ENCODE data around the gene SELENOK. TPM values are rescaled to one million over a fixed set of nuclear protein-coding genes. Genes with fewer than 3 reads are reported as not detected.

The SELENOK gene
- polyA plus RNA-seq, 1 donor from 2014 or later = 136 TPM

DNA sequence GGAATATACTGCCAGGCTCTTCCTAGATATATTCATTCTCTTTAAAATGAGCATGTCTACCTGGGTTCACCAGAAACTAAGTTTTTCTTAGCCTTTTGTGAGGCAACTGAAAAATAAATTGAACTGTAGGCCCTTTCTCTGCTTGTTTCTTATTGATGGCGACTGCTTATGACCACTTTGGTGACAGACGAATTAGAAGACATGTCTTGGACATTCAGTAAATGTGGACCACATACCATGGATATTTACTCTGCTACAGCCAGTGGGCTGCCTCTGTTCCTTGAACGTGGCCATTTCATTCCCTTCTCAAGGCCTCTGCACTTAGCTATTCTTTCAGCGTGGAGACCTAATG, 603 bp upstream of the SELENOK start:
- peaks cover 31% of the 10 kb centered on the region for H3K79me2 ChIP-seq (replicated peaks; ENCODE audit: insufficient read depth, low read length)
- peak overlapping the region; percentile 90 for H3K4me3 ChIP-seq (ENCODE audit: low read length)
- no peaks in the 10 kb centered on the region for H3K36me3 ChIP-seq (ENCODE audit: insufficient read depth, low read length)
- no peaks in the 10 kb centered on the region for H3K9me3 ChIP-seq (ENCODE audit: low read length)
- peak overlapping the region; percentile 92 for H3K27ac ChIP-seq (ENCODE audit: low read length)
- H3K9me2 ChIP-seq (ENCODE audit: insufficient read depth, low read length) = no peaks in the 10 kb centered on the region
- H2AFZ ChIP-seq (ENCODE audit: low read depth, low read length) = peak overlapping the region; percentile 98
- H3K27me3 ChIP-seq (ENCODE audit: insufficient read depth, low read depth, low read length) = peaks cover 3% of the 10 kb centered on the region
- H4K20me1 ChIP-seq (ENCODE audit: insufficient read depth) = no peaks in the 10 kb centered on the region
- H3F3A ChIP-seq (ENCODE audit: insufficient read depth, low read length, poor library complexity, severe bottlenecking) = no peaks in the 10 kb centered on the region
- peak overlapping the region; percentile 62 for H3K4me2 ChIP-seq (ENCODE audit: low read length)
- no peak for TF ChIP-seq POLR2AphosphoS5 (IDR thresholded peaks at IDR 0.05)
- TF ChIP-seq, protein P1, sequence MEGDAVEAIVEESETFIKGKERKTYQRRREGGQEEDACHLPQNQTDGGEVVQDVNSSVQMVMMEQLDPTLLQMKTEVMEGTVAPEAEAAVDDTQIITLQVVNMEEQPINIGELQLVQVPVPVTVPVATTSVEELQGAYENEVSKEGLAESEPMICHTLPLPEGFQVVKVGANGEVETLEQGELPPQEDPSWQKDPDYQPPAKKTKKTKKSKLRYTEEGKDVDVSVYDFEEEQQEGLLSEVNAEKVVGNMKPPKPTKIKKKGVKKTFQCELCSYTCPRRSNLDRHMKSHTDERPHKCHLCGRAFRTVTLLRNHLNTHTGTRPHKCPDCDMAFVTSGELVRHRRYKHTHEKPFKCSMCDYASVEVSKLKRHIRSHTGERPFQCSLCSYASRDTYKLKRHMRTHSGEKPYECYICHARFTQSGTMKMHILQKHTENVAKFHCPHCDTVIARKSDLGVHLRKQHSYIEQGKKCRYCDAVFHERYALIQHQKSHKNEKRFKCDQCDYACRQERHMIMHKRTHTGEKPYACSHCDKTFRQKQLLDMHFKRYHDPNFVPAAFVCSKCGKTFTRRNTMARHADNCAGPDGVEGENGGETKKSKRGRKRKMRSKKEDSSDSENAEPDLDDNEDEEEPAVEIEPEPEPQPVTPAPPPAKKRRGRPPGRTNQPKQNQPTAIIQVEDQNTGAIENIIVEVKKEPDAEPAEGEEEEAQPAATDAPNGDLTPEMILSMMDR (IDR thresholded peaks at IDR 0.05; ENCODE audit: poor library complexity, severe bottlenecking) = no peak
- TF ChIP-seq EP300 (conservative IDR thresholded peaks at IDR 0.05; ENCODE audit: poor library complexity, severe bottlenecking) = no peak
- TF ChIP-seq, protein P2, sequence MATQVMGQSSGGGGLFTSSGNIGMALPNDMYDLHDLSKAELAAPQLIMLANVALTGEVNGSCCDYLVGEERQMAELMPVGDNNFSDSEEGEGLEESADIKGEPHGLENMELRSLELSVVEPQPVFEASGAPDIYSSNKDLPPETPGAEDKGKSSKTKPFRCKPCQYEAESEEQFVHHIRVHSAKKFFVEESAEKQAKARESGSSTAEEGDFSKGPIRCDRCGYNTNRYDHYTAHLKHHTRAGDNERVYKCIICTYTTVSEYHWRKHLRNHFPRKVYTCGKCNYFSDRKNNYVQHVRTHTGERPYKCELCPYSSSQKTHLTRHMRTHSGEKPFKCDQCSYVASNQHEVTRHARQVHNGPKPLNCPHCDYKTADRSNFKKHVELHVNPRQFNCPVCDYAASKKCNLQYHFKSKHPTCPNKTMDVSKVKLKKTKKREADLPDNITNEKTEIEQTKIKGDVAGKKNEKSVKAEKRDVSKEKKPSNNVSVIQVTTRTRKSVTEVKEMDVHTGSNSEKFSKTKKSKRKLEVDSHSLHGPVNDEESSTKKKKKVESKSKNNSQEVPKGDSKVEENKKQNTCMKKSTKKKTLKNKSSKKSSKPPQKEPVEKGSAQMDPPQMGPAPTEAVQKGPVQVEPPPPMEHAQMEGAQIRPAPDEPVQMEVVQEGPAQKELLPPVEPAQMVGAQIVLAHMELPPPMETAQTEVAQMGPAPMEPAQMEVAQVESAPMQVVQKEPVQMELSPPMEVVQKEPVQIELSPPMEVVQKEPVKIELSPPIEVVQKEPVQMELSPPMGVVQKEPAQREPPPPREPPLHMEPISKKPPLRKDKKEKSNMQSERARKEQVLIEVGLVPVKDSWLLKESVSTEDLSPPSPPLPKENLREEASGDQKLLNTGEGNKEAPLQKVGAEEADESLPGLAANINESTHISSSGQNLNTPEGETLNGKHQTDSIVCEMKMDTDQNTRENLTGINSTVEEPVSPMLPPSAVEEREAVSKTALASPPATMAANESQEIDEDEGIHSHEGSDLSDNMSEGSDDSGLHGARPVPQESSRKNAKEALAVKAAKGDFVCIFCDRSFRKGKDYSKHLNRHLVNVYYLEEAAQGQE (IDR thresholded peaks at IDR 0.05; ENCODE audit: borderline replicate concordance) = no peak
- peak overlapping the region; percentile 98 for H3K9ac ChIP-seq (ENCODE audit: low read length)

DNA sequence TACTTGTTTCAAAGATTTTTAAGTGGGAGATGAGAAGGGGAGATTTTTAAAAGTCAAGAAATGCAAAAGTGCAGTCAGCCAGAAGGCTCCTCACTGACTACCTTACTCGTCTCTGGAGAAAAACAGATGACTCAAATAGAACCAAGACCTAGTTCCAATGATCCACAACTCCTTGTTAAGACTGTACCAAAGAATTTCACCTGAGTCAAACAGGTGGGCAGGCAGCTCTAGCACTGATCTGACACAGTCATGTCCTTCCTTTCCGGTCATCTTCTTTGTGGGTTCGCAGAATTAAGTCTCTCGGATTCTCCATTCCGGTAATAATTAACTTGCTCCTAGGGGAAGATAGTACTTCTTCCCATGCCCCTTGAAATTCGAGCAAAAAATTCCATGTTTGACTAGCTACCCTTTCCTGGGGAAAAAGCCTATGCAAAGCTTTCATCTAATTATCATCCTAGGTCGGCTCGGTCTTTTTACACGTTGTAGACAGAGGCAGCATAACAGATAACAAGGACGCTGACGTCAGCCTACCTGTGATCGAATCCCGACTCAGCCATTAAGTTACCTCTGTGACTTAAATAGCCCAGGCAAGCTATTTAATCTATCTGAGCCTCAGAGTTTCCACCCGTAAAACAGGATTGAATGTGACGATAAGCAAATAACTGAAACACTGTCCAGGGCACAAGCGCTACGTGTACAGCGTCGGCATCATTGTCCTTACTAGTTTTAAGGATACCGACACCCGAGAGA, 758 bp downstream of the SELENOK start:
- no peaks in the 10 kb centered on the region for H3K9me3 ChIP-seq (ENCODE audit: low read length)
- no peaks in the 10 kb centered on the region for H4K20me1 ChIP-seq (ENCODE audit: insufficient read depth)
- peaks cover 3% of the 10 kb centered on the region for H3K27me3 ChIP-seq (ENCODE audit: insufficient read depth, low read depth, low read length)
- peak overlapping the region; percentile 92 for H3K4me2 ChIP-seq (ENCODE audit: low read length)
- H3K9ac ChIP-seq (ENCODE audit: low read length) = peak overlapping the region; percentile 98
- H3K4me3 ChIP-seq (ENCODE audit: low read length) = peak overlapping the region; percentile 90
- peak overlapping the region; percentile 83 for H2AFZ ChIP-seq (ENCODE audit: low read depth, low read length)
- peak overlapping the region; percentile 92 for H3K27ac ChIP-seq (ENCODE audit: low read length)
- H3K79me2 ChIP-seq (replicated peaks; ENCODE audit: insufficient read depth, low read length) = peaks cover 31% of the 10 kb centered on the region
- H3K9me2 ChIP-seq (ENCODE audit: insufficient read depth, low read length) = no peaks in the 10 kb centered on the region
- no peaks in the 10 kb centered on the region for H3K36me3 ChIP-seq (ENCODE audit: insufficient read depth, low read length)
- H3F3A ChIP-seq (ENCODE audit: insufficient read depth, low read length, poor library complexity, severe bottlenecking) = no peaks in the 10 kb centered on the region
- TF ChIP-seq, protein P1 (IDR thresholded peaks at IDR 0.05; ENCODE audit: poor library complexity, severe bottlenecking) = peak; percentile 25
- no peak for TF ChIP-seq RAD21 (conservative IDR thresholded peaks at IDR 0.05)
